HL-60 (cell line): ENCODE results near the gene TEDC2.

ENCODE experiments used
- DNase-seq, 2 experiments: peaks; one replicate each; pipeline ENCODE4 v3.0.0-alpha.2; 2010 to 2020; ENCODE audit warnings: low read depth in 1 of 2, low spot score in 1 of 2
- H3K27ac ChIP-seq: fragments of 250-450 bp; sonication (Bioruptor Pico); replicated peaks from 2 replicates; pipeline ENCODE4 v1.5.1; 2020; ENCODE audit warnings: mild to moderate bottlenecking, moderate library complexity
- H3K27me3 ChIP-seq: fragments of 250-450 bp; sonication (Bioruptor Pico); 2 replicates; pipeline ENCODE4 v1.5.1; 2021; ENCODE audit warnings: mild to moderate bottlenecking, moderate library complexity; ENCODE audit not compliant: insufficient read depth, poor library complexity, severe bottlenecking
- H3K4me3 ChIP-seq: replicated peaks from 2 replicates; pipeline ENCODE4 v1.5.1; 2011; ENCODE audit warnings: mild to moderate bottlenecking, control low read depth, low read length; ENCODE audit not compliant: insufficient read depth
- GABPA ChIP-seq: IDR thresholded peaks from 2 replicates; pipeline ENCODE4 v1.6.1; 2012; ENCODE audit warnings: low read depth
- POLR2AphosphoS5 ChIP-seq: IDR thresholded peaks from 2 replicates; pipeline ENCODE4 v1.6.1; 2012; ENCODE audit warnings: low read depth
- REST ChIP-seq: IDR thresholded peaks from 2 replicates; pipeline ENCODE4 v1.6.1; 2012; ENCODE audit warnings: low read depth; ENCODE audit not compliant: insufficient replicate concordance
- SPI1 ChIP-seq: IDR thresholded peaks from 2 replicates; pipeline ENCODE4 v1.6.1; 2012; ENCODE audit warnings: low read depth, mild to moderate bottlenecking, borderline replicate concordance
- TF ChIP-seq, protein P1 (sequence below): IDR thresholded peaks from one replicate; pipeline ENCODE4 v1.5.1; 2011; ENCODE audit warnings: low read length, control low read depth, inconsistent platforms; ENCODE audit not compliant: insufficient read depth

TEDC2 gene

DNA sequence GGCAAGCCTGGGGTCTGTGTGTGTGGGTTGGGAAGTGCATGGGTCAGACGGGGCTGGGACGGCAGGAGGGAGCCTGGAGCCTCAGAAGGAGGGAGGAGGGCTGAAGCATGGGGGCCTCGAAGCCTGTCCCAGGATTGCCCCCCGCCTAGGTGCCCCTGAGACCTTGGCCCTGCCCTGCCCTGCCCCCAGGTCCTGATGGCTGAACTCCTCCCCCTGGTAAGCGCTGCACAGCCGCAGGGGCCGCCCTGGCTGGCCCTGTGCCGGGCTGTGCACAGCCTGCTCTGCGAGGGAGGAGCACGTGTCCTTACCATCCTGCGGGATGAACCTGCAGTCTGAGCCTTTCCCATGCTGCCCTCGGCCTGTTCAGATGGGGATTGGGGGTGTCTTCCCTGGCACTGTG is 4.4 kb downstream of the TEDC2 start:
- H3K4me3 ChIP-seq: no peak overlapping the region
- no peak for DNase-seq
- no peak overlapping the region for H3K27ac ChIP-seq
- H3K27me3 ChIP-seq: peaks cover 4% of the 10 kb centered on the region
- TF ChIP-seq POLR2AphosphoS5 (no peak), GABPA (no peak), SPI1 (no peak), REST (no peak)
- TF ChIP-seq, protein P1, sequence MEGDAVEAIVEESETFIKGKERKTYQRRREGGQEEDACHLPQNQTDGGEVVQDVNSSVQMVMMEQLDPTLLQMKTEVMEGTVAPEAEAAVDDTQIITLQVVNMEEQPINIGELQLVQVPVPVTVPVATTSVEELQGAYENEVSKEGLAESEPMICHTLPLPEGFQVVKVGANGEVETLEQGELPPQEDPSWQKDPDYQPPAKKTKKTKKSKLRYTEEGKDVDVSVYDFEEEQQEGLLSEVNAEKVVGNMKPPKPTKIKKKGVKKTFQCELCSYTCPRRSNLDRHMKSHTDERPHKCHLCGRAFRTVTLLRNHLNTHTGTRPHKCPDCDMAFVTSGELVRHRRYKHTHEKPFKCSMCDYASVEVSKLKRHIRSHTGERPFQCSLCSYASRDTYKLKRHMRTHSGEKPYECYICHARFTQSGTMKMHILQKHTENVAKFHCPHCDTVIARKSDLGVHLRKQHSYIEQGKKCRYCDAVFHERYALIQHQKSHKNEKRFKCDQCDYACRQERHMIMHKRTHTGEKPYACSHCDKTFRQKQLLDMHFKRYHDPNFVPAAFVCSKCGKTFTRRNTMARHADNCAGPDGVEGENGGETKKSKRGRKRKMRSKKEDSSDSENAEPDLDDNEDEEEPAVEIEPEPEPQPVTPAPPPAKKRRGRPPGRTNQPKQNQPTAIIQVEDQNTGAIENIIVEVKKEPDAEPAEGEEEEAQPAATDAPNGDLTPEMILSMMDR: no peak

DNA sequence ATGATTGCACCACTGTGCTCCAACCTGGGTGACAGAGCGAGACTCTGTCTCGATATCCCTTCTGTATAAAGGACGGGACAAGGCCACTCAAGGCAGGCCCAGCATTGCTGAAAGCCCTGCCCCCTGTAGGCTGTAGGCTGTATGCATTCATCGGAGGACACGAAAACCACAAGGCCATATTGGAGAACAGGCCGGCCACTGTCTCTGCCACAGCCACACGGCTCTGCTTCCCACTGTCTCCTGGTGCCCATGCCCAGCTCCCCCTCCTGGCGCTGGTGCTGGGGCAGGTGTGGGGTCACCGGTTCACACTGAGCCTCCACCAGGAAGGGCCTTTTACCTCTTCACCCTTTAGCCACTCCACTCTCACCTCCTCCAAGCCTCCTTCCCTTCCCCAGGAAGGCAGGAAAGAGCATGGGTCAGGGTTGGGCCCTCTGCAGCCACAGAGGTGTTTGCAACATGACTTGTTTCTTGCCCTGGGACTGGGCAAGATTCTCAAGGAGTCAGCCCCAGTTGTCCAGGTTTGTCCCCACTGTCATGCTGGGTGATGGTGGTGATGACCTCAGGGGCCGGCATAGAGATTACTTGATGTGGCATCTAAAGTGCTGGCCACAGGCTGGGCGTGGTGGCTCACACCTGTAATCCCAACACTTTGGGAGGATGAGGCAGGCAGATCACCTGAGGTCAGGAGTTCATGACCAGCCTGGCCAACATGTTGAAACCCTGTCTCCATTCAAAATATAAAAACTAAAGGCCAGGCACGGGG is 5.9 kb downstream of the TEDC2 start:
- Histone ChIP-seq H3K27me3 (peaks cover 19% of the 10 kb centered on the region), H3K4me3 (no peak overlapping the region), H3K27ac (no peak overlapping the region)
- TF ChIP-seq, protein P1: peak; percentile 11
- TF ChIP-seq SPI1: no peak
- DNase-seq: peak in 1 of 2 experiments; percentile 25

DNA sequence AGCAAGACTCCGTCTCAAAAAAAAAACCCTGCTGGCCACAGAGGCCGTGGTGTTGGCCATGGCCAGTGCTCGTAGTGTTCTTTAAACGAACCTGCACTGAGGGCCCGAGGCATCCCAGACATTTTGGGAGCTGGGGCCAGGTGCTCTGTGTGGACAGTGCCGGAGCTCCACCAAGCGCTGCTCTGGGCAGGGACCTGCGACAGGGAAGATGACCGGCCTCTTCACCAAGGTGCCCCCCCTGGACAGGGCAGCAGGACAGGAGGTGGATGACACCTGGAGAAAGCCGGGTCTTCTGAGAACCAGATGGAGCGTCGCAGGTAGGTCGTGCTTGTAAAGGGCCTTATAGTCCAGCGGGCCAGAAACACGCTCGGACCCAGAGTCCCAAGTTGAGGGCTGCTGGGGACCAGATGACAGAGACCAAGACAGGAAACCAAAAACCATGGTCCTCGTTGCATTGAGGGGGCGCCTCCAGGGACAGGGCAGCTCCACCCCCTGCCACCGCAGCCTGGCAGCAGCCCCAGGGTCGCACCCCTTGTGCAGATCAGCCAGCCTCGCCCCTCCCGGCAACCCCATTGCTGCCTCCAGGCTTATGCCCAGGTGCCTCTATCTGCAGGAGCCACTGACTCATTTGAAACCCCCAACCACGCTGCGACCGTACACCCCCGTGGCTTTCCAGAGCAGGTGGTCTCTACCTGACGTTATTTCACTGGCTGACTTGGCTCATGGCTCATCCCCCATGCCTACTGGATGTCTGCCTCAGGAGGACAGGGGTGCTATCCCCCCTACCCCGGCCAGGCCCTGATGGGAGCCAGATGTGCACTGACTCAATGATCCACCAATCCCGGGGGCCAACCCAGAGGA is 7.0 kb downstream of the TEDC2 start:
- Histone ChIP-seq H3K4me3 (no peak overlapping the region), H3K27me3 (peaks cover 20% of the 10 kb centered on the region), H3K27ac (no peak overlapping the region)
- no peak for DNase-seq
- no peak for TF ChIP-seq POLR2AphosphoS5
- TF ChIP-seq GABPA: no peak
- no peak for TF ChIP-seq SPI1
- TF ChIP-seq REST: no peak
- TF ChIP-seq, protein P1: no peak
